Mesodermal cell (in vitro differentiated cells): ENCODE data around the gene ID3.

Experiments used
- H3K27ac ChIP-seq: 2 replicates; pipeline ENCODE4 v1.7.0; 2013; ENCODE audit warnings: mild to moderate bottlenecking, low read depth, low read length, moderate library complexity; ENCODE audit not compliant: severe bottlenecking
- H3K36me3 ChIP-seq: 2 replicates; pipeline ENCODE4 v1.7.1; 2013; ENCODE audit warnings: mild to moderate bottlenecking, low read length, moderate library complexity; ENCODE audit not compliant: control insufficient read depth, insufficient read depth
- H3K4me1 ChIP-seq: one replicate; pipeline ENCODE4 v1.7.1; 2013; ENCODE audit warnings: mild to moderate bottlenecking, low read length; ENCODE audit not compliant: insufficient read depth, control insufficient read depth, poor library complexity, severe bottlenecking
- H3K4me3 ChIP-seq: 2 replicates; pipeline ENCODE4 v1.7.0; 2013; ENCODE audit warnings: low read length, control low read depth, mild to moderate bottlenecking; ENCODE audit not compliant: insufficient read depth, poor library complexity, severe bottlenecking; ENCODE audit errors: extremely low read depth
- H3K9me3 ChIP-seq: 2 replicates; pipeline ENCODE4 v1.7.1; 2013; ENCODE audit warnings: mild to moderate bottlenecking, low read length, moderate library complexity; ENCODE audit not compliant: control insufficient read depth
- WGBS, 2 experiments: methylation state at CpG; one replicate each; pipeline ENCODE4 v1.1.5; 2013; ENCODE audit warnings: missing lambda C conversion rate in 2 of 2; ENCODE audit not compliant: insufficient coverage in 2 of 2; 5-methylcytosine and 5-hydroxymethylcytosine counted together

ID3 gene

DNA sequence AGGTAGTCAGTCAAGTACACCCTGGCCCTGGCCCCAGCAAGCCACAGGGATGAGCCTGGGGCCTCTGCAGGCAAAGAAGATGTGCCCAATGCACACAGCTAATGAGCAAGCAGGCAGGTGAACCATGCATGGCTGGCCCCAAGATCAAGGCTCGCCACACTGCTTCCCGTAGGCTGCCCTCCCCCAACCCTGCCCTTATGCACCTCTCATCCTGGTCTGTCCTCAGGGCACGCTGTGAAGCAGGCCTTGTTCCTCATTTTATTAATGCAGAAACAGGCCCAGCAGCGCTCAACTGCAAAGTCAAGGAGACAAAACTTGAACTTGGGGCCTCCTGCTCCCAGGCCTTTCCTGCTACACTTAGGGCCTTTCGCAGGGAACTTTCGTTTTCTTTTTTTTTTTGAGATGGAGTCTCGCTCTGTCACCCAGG lies 35.6 kb upstream of the ID3 start:
- no peak overlapping the region for H3K4me3 ChIP-seq
- no peak overlapping the region for H3K27ac ChIP-seq
- no peaks in the 10 kb centered on the region for H3K9me3 ChIP-seq
- H3K4me1 ChIP-seq, result peaks cover 60% of the 10 kb centered on the region
- H3K36me3 ChIP-seq, result no peaks in the 10 kb centered on the region
- 87 to 90% methylated on average over 5 of the region's 7 CpGs for WGBS, 2 experiments

GRCh38 chr1:23594149-23594907 lies 35.0 kb upstream of the ID3 start:
- Histone ChIP-seq H3K4me1 (peaks cover 60% of the 10 kb centered on the region), H3K36me3 (no peaks in the 10 kb centered on the region), H3K9me3 (no peaks in the 10 kb centered on the region), H3K4me3 (no peak overlapping the region), H3K27ac (no peak overlapping the region)
- WGBS, 2 experiments, result 90 to 91% methylated on average over 3 of the region's 3 CpGs

GRCh38 chr1:23593556-23594148 lies 34.4 kb upstream of the ID3 start:
- peaks cover 58% of the 10 kb centered on the region for H3K4me1 ChIP-seq
- 94 to 96% methylated on average over 2 of the region's 6 CpGs for WGBS, 2 experiments
- no peaks in the 10 kb centered on the region for H3K9me3 ChIP-seq
- no peaks in the 10 kb centered on the region for H3K36me3 ChIP-seq
- H3K27ac ChIP-seq, result peak overlapping the region; percentile 41
- H3K4me3 ChIP-seq, result no peak overlapping the region

DNA sequence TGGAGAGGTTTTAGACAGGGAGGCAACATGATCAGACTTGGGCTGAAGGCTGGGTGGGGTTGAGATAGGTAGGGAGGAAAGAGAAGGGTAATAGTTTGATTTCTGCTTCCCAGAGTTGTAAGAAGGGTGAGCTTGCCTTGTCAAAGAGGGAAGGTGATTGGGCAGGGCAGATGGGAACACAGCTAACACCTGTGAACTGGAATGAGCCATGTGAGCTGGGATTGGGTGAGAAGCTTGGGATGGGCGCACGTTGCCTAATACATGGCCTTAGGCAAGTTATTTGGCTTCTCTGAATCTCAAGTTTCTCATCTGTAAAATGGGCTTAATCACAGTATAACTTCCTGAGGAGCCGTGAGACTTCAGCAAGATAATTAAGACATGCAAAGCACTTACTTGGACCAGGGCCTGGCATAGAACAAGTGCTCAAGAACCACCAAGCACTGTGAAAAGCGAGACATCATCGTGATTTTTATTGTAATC lies 33.8 kb upstream of the ID3 start:
- Histone ChIP-seq H3K4me1 (peaks cover 55% of the 10 kb centered on the region), H3K4me3 (no peak overlapping the region), H3K9me3 (no peaks in the 10 kb centered on the region), H3K36me3 (no peaks in the 10 kb centered on the region), H3K27ac (peak overlapping the region; percentile 41)
- 91 to 98% methylated on average over 5 of the region's 5 CpGs for WGBS, 2 experiments

DNA sequence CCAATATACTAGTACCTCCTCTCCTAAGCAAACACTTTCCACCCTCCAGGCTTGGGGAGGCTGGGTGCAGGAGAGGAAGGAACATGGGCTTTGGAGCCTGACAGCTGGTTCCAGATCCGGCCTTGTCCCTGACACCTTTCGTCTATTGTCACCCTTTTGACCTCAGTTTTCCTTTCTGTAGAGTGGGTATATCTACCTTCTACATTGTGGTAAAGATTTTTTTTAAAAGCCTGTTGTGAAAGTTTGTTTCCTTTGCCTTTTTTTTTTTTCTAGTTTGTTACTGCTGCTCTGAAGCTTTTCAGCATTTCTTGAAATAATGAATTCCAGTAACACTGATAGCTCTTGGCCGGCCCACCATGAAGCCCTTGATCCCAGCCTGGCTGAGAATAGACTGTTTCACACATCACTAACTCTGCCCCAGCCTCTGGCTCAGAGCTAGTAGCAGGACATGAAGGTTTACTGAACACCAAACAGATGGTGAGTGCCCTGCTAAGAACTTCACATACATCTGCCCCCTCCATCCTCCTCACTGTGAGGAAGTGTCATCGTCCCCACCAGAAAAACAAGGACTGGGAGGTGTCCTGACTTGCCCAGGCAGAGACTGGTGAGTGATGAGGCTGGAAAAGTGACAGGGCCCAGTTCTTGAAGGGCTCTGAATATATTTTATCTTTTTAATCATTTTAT lies 33.0 kb upstream of the ID3 start:
- Histone ChIP-seq H3K9me3 (no peaks in the 10 kb centered on the region), H3K4me1 (peaks cover 51% of the 10 kb centered on the region), H3K27ac (no peak overlapping the region), H3K4me3 (no peak overlapping the region), H3K36me3 (no peaks in the 10 kb centered on the region)
- 90 to 93% methylated on average over 1 to 2 of the region's 4 CpGs for WGBS, 2 experiments

DNA sequence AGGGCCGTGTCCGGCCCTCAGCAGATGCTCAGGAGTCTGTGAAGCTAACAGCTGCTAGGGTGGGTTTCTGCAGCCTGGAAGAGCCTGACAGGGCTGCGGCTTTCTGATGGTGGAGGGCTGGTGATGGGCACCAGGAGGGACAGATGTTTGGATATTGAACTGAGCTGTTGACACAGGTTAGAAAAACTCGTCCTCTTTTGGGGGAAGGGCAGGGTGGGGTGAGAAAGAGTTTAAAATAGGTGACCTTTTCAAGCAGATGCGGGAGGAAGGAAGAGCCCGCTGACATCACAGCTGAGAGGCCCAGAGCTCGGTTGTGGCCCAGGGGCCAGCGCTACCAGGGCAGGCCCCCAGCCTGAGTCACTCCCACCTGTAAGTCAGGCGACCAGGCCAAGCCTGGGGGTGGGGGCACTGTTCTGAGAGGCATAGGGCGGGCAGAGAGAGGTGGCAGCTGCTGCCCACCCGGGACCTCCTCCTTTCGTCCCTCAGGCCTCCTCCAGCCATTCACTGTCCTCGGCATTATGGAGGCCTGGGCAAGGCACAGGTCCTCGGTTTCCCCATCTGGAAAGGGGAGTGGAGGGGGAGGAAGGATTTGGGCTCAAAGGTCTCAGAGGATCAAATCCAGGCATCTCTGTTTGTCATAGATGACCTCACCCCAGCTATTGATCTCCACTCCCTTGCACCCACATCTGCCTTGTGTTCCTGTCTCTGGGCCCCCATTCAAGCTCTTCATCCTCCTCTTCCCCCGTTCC lies 32.3 kb upstream of the ID3 start:
- H3K4me3 ChIP-seq, result no peak overlapping the region
- H3K4me1 ChIP-seq, result peaks cover 44% of the 10 kb centered on the region
- no peaks in the 10 kb centered on the region for H3K9me3 ChIP-seq
- no peaks in the 10 kb centered on the region for H3K36me3 ChIP-seq
- peak overlapping the region; percentile 0 for H3K27ac ChIP-seq
- WGBS, 2 experiments, result 79 to 92% methylated on average over 8 to 10 of the region's 15 CpGs

DNA sequence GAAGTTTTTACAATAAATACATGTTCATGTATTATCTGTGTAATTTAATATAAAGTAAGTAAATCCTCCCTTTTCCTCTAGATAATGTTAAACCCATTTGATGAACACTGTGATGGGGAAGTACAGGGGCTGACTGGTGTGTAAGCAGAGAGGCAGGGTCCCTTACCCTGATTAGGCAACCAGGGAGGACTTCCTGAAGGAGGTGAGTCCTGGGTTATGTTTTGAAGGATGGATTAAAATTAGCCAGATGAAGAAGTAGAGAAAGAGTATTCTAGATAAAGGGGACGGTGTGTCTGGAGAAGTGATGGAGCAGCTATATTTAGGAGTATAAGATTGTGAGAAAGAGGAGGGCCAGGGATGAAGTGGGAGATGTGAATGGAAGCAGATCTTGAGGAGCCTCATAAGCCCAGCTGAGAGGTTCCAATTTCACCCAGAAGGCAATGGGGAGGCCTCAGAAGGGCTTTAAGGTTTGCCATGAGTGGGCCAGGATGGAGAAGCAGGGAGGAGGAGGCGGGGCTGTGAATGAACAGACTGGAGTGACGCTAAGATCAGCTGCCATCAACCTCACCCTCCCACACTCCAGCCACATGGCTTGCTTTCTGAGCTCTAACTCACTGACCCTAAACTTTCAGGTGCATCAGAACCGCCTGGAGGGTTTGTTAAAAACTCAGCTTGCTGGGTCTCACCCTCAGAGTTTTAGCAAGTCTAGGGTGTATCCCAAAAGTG lies 30.9 kb upstream of the ID3 start:
- H3K9me3 ChIP-seq, result no peaks in the 10 kb centered on the region
- H3K4me1 ChIP-seq, result peaks cover 45% of the 10 kb centered on the region
- H3K36me3 ChIP-seq, result no peaks in the 10 kb centered on the region
- WGBS, 2 experiments, result 83 to 90% methylated on average over 1 to 3 of the region's 4 CpGs
- H3K4me3 ChIP-seq, result no peak overlapping the region
- H3K27ac ChIP-seq, result no peak overlapping the region

GRCh38 chr1:23589585-23589986 lies 30.3 kb upstream of the ID3 start:
- WGBS, 2 experiments, result 85 to 86% methylated on average over 4 to 5 of the region's 5 CpGs
- Histone ChIP-seq H3K27ac (peak overlapping the region; percentile 33), H3K9me3 (no peaks in the 10 kb centered on the region), H3K4me3 (no peak overlapping the region), H3K4me1 (peaks cover 45% of the 10 kb centered on the region), H3K36me3 (no peaks in the 10 kb centered on the region)

GRCh38 chr1:23588749-23589548 lies 29.6 kb upstream of the ID3 start:
- 84 to 88% methylated on average over 8 to 10 of the region's 11 CpGs for WGBS, 2 experiments
- Histone ChIP-seq H3K4me1 (peaks cover 44% of the 10 kb centered on the region), H3K27ac (peak overlapping the region; percentile 33), H3K36me3 (no peaks in the 10 kb centered on the region), H3K9me3 (no peaks in the 10 kb centered on the region), H3K4me3 (no peak overlapping the region)
